ENCODE measurements around the gene CYBC1. TPM values are rescaled to one million over a fixed set of nuclear protein-coding genes. Genes with fewer than 3 reads are reported as not detected.

The CYBC1 gene
- total RNA-seq, 4 donors from 2014 or later, result 28.7 to 84.6 (median 64.6) TPM

DNA sequence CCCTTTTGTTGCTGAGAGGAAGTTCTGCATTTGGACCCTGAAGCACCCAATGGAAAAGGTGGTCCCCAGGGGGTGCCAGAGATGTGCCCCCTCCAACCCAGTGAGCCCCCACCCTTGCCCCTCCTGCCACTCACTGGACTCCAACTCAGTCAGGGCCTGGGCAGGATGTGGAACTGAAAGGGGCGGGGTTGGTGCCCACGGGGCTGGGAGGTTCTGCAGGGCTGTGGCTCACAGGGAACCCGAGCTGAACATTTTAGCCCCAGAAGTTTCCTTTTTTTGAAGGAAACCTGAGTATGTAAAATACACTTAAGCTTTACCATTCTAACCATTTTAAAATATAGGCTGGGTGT, 16.4 kb downstream of the CYBC1 start:
- TF ChIP-seq, protein P1, sequence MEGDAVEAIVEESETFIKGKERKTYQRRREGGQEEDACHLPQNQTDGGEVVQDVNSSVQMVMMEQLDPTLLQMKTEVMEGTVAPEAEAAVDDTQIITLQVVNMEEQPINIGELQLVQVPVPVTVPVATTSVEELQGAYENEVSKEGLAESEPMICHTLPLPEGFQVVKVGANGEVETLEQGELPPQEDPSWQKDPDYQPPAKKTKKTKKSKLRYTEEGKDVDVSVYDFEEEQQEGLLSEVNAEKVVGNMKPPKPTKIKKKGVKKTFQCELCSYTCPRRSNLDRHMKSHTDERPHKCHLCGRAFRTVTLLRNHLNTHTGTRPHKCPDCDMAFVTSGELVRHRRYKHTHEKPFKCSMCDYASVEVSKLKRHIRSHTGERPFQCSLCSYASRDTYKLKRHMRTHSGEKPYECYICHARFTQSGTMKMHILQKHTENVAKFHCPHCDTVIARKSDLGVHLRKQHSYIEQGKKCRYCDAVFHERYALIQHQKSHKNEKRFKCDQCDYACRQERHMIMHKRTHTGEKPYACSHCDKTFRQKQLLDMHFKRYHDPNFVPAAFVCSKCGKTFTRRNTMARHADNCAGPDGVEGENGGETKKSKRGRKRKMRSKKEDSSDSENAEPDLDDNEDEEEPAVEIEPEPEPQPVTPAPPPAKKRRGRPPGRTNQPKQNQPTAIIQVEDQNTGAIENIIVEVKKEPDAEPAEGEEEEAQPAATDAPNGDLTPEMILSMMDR (IDR thresholded peaks at IDR 0.05; ENCODE audit: low read depth), result no peak

DNA sequence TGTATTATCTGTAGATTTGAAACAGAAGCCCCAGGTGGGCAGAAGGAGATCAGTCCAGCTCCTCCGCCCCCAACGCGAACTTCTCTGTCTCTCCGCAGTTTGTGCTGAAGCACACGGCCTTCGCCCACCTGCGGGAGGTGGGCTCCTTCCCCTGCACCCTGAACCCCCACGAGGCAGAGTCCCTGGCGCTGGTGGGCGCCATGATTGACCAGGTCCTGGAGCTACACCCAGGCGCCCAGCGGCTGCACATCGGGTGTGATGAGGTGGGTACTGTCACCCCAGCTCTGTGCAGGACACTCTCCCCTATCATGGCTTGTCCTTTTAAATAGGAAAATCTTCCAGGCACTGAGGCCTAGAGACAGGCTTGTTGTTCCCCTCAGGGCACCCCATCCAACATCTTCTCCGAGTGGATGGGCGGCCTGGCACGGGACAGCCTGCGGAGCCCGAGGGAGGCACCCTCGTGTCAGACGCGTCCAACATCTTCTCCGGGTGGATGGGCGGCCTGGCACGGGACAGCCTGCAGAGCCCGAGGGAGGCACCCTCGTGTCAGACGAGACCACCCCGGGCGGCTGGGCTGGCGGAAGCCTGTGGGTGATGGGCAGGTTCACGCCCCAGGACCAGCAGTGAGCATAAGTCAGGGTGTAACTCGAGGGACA, 16.9 kb downstream of the CYBC1 start:
- TF ChIP-seq, protein P1 (IDR thresholded peaks at IDR 0.05; ENCODE audit: low read depth), result no peak

DNA sequence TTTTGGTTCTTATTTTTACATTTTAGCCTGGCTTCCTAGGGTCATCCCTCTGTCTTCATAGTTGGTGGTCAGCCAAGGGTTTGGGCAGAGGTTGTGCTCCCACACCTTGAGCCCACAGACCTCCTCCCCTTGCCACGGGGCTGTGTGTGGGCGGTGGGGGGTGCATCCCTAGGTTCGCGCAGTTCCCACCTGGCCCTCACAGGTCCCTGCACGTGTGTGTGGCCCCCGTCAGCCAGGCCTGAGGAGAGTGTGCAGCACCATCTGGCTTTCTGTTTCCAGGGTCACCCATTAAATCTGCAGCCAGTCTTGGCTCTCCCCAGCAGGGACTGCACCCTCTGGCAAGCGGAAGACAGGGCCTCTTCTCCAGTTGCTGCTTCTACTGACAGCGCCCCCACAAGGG, 18.5 kb downstream of the CYBC1 start:
- TF ChIP-seq, protein P1 (IDR thresholded peaks at IDR 0.05; ENCODE audit: low read depth), result no peak

DNA sequence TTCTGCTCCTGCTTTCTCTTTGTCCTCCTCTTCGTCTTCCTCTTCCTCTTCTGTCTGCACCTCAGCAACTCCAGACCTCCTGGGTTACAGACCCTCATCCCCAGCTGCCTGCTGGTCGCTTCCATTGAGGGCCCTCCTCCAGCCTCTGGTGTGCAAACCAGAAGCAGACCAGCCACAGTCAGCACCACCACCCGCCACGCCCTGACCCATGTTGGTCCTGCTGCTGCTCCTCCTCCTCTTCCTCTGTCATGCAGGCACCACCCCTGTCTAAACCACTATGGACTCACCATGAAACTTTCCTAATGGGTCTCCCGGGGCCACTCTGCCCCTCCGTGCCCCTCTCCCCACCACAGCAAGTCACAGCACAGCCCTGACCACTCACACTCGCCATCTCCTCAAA, 20.7 kb downstream of the CYBC1 start:
- TF ChIP-seq, protein P1 (IDR thresholded peaks at IDR 0.05; ENCODE audit: low read depth), result no peak

DNA sequence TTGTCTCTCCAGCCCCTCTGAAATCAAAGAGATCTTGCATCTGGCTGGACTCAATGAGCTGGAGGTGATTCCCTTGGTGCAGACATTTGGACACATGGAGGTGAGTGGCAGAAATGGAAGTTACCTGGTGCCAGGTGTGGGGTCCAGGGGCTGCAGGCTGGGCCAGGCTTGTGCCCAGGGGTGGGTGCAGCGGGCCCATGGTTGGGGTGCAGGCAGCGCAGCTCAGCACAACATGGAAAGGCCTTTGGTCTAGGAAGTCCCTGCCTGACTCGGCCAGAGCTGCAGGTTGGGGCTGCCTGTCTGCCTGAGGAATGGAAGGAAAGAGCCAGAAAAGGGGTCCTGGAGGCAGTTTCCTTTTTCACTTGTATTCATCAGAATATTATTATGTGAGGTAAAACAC, 22.0 kb downstream of the CYBC1 start:
- TF ChIP-seq, protein P1 (IDR thresholded peaks at IDR 0.05; ENCODE audit: low read depth), result no peak

DNA sequence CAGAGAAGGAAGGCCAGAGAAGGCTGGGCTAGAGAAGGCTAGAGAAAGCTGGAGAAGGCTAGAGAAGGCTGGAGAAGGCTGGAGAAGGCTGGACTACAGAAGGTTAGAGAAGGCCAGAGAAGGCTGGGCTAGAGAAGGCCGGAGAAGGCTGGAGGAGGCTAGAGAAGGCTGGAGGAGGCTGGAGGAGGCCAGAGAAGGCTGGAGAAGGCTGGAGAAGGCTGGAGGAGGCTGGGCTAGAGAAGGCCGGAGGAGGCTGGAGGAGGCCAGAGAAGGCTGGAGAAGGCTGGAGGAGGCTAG, 25.7 kb downstream of the CYBC1 start:
- TF ChIP-seq, protein P1 (IDR thresholded peaks at IDR 0.05; ENCODE audit: low read depth), result no peak

DNA sequence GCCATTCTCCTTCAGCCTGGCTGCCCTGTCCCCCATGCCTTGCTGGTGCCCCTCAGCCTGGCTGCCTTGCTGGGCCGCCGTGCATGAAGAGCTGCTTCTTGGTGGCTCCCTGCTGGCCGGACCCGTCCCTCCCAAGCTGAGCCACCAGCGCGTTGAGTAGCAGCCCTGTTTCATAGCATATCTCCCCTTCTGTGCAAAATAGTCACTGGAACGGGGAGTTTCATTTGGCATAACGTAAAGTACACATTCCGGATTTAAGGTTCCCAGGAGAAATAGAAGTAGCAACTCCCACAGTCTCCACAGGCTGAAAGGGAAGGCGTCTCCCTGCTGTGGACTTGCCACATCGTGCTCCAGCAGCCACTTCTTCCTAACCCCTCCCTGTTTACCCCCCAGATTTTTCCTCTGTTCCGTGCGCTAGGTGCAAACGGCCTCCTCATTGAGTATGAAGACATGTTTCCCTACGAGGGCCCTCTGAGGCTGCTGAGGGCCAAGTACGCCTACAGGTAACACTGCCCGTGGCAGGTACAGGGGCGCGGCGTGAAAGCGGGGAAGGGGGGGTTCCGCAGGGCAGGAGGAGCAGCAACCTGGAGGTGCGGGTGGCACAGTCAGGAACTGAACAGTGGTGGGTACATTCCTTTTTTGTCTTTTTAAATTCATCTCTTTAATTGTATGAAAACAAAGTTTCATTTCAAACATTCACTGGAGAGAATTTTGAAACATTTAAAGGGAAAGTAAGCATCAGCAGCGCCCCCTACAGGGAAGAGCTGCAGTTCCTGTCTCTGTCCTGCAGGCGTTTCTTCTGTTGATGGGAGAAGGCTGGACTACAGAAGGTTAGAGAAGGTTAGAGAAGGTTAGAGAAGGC, 26.3 kb downstream of the CYBC1 start:
- TF ChIP-seq, protein P1 (IDR thresholded peaks at IDR 0.05; ENCODE audit: low read depth), result no peak

All from subcutaneous adipose tissue (tissue), 4 donors.